ENCODE results near the gene KCNQ1. TPM values are rescaled to one million over a fixed set of nuclear protein-coding genes. Genes with fewer than 3 reads are reported as not detected.
A peak's percentile ranks its signal among the peaks of the same experiment; 100 is the strongest.

Gene KCNQ1
- total RNA-seq, 4 donors from 2014 or later = 2.6 to 12.7 (median 4.9) TPM

DNA sequence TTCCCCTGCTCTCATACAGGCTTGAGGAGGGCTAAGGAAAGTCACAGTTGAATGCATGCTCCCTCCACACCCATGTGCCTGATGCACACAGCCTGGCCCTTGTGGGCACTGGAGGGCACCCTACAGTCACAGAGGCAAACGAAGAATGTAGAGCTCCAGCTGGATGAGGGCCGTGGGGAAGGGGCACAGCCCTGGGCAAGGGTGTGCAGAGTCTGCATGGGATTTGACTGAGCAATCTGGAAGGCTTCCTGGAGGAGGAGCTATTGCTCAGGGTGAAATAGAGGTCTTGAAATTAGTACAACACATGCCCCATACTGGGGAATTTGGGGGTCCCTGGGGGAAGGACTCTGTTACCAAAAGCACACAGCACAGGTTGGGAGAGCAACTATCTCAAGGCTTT is 64.0 kb downstream of the KCNQ1 start:
- WGBS, 2 donors (ENCODE audit: low coverage in 1 of 2) = 55 to 70% methylated on average over 2 of the region's 2 CpGs
- H3K36me3 ChIP-seq = no peaks in the 10 kb centered on the region
- ATAC-seq = no peak
- H3K9me3 ChIP-seq = no peaks in the 10 kb centered on the region
- no peak overlapping the region for H3K4me3 ChIP-seq
- no peak overlapping the region for H3K27ac ChIP-seq
- TF ChIP-seq POLR2AphosphoS5 (IDR thresholded peaks at IDR 0.05) (no peak), POLR2A (IDR thresholded peaks at IDR 0.05) (no peak), EP300 (IDR thresholded peaks at IDR 0.05) (no peak)
- TF ChIP-seq, protein P1, sequence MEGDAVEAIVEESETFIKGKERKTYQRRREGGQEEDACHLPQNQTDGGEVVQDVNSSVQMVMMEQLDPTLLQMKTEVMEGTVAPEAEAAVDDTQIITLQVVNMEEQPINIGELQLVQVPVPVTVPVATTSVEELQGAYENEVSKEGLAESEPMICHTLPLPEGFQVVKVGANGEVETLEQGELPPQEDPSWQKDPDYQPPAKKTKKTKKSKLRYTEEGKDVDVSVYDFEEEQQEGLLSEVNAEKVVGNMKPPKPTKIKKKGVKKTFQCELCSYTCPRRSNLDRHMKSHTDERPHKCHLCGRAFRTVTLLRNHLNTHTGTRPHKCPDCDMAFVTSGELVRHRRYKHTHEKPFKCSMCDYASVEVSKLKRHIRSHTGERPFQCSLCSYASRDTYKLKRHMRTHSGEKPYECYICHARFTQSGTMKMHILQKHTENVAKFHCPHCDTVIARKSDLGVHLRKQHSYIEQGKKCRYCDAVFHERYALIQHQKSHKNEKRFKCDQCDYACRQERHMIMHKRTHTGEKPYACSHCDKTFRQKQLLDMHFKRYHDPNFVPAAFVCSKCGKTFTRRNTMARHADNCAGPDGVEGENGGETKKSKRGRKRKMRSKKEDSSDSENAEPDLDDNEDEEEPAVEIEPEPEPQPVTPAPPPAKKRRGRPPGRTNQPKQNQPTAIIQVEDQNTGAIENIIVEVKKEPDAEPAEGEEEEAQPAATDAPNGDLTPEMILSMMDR (IDR thresholded peaks at IDR 0.05) = no peak
- peaks cover 41% of the 10 kb centered on the region for H3K27me3 ChIP-seq
- H3K4me1 ChIP-seq = no peaks in the 10 kb centered on the region

DNA sequence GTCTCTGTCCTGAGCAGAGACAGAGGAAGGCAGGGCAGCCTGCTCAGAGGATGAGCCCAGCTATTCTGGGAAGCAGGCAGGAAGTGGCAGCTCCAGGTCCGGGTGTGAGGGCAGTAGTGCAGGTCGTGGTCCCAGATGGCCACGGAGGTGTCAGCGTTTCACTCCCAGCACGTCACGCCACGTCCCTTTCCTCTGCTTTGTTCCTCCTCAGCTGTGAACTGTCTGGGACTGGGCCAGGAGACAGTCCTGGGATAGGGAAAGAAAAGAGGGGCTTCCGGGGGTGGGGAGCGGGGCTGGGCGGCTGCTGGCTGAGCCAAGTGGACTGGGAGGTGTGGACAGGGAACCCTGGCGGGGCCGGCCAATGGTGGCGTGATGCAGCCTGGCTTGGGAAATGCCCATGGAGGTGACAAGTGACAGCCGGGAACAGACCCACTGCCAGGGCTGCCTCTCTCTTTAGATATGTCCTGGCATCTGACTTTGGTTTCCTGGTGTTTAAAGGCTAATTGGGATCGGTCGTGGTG is 64.7 kb downstream of the KCNQ1 start:
- Histone ChIP-seq H3K4me3 (no peak overlapping the region), H3K27me3 (peaks cover 41% of the 10 kb centered on the region), H3K27ac (no peak overlapping the region), H3K36me3 (no peaks in the 10 kb centered on the region), H3K9me3 (no peaks in the 10 kb centered on the region), H3K4me1 (no peaks in the 10 kb centered on the region)
- TF ChIP-seq POLR2AphosphoS5 (IDR thresholded peaks at IDR 0.05) = no peak
- TF ChIP-seq, protein P1 (IDR thresholded peaks at IDR 0.05) = no peak
- no peak for TF ChIP-seq POLR2A (IDR thresholded peaks at IDR 0.05)
- TF ChIP-seq EP300 (IDR thresholded peaks at IDR 0.05) = no peak
- no peak for ATAC-seq
- 62 to 63% methylated on average over 2 to 3 of the region's 16 CpGs for WGBS, 2 donors (ENCODE audit: low coverage in 1 of 2)

DNA sequence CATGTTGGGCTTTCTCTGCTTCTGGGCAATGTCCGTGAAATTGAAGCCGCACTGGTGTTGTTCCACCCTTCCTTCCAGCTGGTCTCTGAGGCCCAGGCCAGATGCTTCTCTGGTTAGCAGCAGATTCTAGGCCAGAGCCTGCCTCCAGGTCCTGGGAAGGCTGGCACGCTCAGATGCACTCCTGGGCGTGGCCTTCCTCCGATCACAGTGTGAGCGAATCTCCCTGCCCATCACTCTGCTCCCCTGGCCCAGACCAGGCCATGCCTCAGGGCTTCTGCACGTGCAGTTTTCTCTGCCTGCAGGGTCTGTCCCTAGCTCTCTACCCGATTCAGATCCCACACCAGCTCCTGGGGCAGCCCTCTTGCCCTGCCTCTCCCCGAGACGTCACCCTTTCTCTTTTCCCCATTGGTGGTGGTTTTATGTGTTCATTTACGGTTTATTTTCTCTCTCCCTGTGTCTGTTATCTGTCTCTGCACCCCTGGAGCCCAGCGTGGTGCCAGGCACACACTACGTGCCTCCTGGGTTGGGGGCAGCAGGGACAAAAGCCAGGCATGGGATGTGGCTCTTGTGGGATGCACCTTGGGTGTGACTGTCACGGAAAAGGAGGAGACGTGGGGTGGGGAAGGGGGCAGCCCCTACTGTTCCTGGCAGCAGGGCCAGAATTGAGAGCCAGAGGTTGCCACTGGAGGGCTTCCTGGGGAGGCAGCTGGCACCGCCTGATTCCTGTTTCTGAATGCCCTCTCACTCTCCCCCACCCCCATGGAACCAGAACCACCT is 66.0 kb downstream of the KCNQ1 start:
- Histone ChIP-seq H3K27ac (peak overlapping the region in 2 of 4 donors; percentile 19 to 43), H3K4me3 (no peak overlapping the region), H3K4me1 (no peaks in the 10 kb centered on the region), H3K36me3 (no peaks in the 10 kb centered on the region), H3K9me3 (no peaks in the 10 kb centered on the region), H3K27me3 (peaks cover 38% of the 10 kb centered on the region)
- ATAC-seq = no peak
- no peak for TF ChIP-seq POLR2A (IDR thresholded peaks at IDR 0.05)
- TF ChIP-seq EP300 (IDR thresholded peaks at IDR 0.05) = no peak
- TF ChIP-seq, protein P1 (IDR thresholded peaks at IDR 0.05) = no peak
- no peak for TF ChIP-seq POLR2AphosphoS5 (IDR thresholded peaks at IDR 0.05)
- 50 to 80% methylated on average over 3 to 11 of the region's 16 CpGs for WGBS, 2 donors (ENCODE audit: low coverage in 1 of 2)

DNA sequence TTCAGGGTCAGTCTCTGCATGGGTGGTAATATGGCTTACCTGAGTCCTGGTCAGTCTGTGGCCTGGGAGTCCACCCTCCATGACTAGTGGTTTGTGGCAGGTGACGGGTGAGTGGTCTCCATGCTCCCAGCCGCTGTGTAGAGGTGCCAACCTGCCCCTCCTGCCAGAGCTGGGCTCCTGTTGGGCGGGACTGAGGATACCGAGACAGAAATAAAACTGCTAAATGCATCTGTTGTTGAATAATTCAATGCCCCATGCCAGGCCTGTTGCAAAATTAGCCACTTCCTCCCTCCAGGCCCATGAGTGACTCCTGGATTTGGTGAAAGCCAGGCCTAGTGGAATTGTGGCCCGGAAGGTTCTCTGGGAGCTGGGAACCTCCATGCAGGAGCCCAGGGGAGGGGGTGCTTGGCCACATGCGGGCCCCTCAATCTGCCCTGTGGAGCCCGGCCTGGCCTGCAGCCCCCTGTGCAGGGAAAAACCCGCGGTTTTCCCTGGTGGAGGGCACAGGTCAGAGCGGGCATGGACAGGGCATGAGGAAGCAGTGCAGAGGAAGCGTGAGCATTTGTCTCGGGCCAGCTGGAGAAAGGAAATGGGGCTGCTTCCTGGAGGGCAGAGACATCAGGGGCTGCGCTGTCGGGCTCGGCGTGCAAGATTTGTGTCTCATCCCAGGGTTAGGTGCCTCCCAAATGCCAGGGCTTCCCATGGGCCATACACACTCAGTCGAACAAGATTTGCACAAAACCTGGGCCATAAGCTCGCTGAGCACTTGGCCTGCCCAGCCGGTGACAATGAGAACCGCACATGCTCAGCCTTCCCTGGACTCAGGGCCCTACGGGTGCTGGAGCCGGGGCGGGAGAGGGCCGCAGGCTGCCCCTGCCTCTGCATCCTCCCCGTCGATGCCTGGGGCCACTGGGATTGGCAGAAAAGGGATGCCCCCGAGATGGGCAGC is 66.9 kb downstream of the KCNQ1 start:
- Histone ChIP-seq H3K9me3 (no peaks in the 10 kb centered on the region), H3K27ac (peak overlapping the region in 2 of 4 donors; percentile 19 to 43), H3K27me3 (peaks cover 31% of the 10 kb centered on the region), H3K4me3 (no peak overlapping the region), H3K4me1 (no peaks in the 10 kb centered on the region), H3K36me3 (no peaks in the 10 kb centered on the region)
- TF ChIP-seq POLR2AphosphoS5 (IDR thresholded peaks at IDR 0.05) = no peak
- TF ChIP-seq, protein P1 (IDR thresholded peaks at IDR 0.05) = no peak
- TF ChIP-seq EP300 (IDR thresholded peaks at IDR 0.05) = no peak
- WGBS, 2 donors (ENCODE audit: low coverage in 1 of 2) = 30 to 80% methylated on average over 2 to 3 of the region's 27 CpGs
- ATAC-seq = peak; percentile 40

Measured in gastroesophageal sphincter (tissue), 4 donors.